Fibroblast of lung (primary cell): ENCODE results near the gene NEAT1. TPM values are rescaled to one million over a fixed set of nuclear protein-coding genes. Genes with fewer than 3 reads are reported as not detected.
"Not testable (repeated sequence)": the region's sequence is repeated elsewhere in the genome, so short reads cannot be mapped to it uniquely, and the experiment has no call there.

Experiments used
- DNase-seq, 2 donors: peaks; one replicate each; pipeline versions ENCODE4 v3.0.0 to v3.0.0-alpha.2; 2010; ENCODE audit warnings: low read depth in 2 of 2
- H2AFZ ChIP-seq: 2 replicates; pipeline ENCODE4 v1.5.1; 2012; ENCODE audit warnings: low read length, control low read depth, inconsistent platforms
- H3K27ac ChIP-seq: 2 replicates; pipeline ENCODE4 v1.5.1; 2011; ENCODE audit warnings: low read length, control low read depth; ENCODE audit not compliant: insufficient read depth
- H3K27me3 ChIP-seq: 2 replicates; pipeline ENCODE4 v1.5.1; 2011; ENCODE audit warnings: mild to moderate bottlenecking, low read length; ENCODE audit not compliant: control insufficient read depth, insufficient read depth
- H3K36me3 ChIP-seq: 2 replicates; pipeline ENCODE4 v1.5.1; 2011; ENCODE audit warnings: low read length; ENCODE audit not compliant: control insufficient read depth, insufficient read depth
- H3K4me1 ChIP-seq: 2 replicates; pipeline ENCODE4 v1.5.1; 2011; ENCODE audit warnings: low read length; ENCODE audit not compliant: control insufficient read depth, insufficient read depth; ENCODE audit errors: extremely low read depth
- H3K4me2 ChIP-seq: 2 replicates; pipeline ENCODE4 v1.5.1; 2011; ENCODE audit warnings: low read length, control low read depth; ENCODE audit not compliant: insufficient read depth; ENCODE audit errors: extremely low read depth
- H3K4me3 ChIP-seq, 4 experiments: fragments of 200-600 bp in 1 of 4; sonication (generic) in 1 of 4; replicated peaks in 1 of 4; 2 replicates each; pipeline ENCODE4 v1.5.1; 2011 to 2016; ENCODE audit warnings: low read length in 4 of 4, low read depth in 3 of 4, mild to moderate bottlenecking in 3 of 4, control low read depth in 2 of 4, inconsistent platforms in 1 of 4, mixed read lengths in 1 of 4; ENCODE audit not compliant: insufficient read depth in 1 of 4; ENCODE audit errors: control extremely low read depth in 1 of 4
- H3K79me2 ChIP-seq: 2 replicates; pipeline ENCODE4 v1.5.1; 2012; ENCODE audit warnings: mild to moderate bottlenecking, low read length, inconsistent platforms; ENCODE audit not compliant: control insufficient read depth, insufficient read depth
- H3K9ac ChIP-seq: 2 replicates; pipeline ENCODE4 v1.5.1; 2011; ENCODE audit warnings: mild to moderate bottlenecking, low read length, control low read depth; ENCODE audit not compliant: insufficient read depth
- H3K9me3 ChIP-seq: 2 replicates; pipeline ENCODE4 v1.5.1; 2012; ENCODE audit warnings: low read depth, low read length; ENCODE audit not compliant: control insufficient read depth, insufficient read depth
- H4K20me1 ChIP-seq: 2 replicates; pipeline ENCODE4 v1.5.1; 2011; ENCODE audit warnings: low read length; ENCODE audit not compliant: control insufficient read depth, insufficient read depth; ENCODE audit errors: extremely low read depth
- CTCF ChIP-seq, 2 donors: IDR thresholded peaks in 1 of 2; conservative IDR thresholded peaks in 1 of 2; 1 replicate in 1 of 2; 2 replicates in 1 of 2; pipeline ENCODE4 v1.5.1; 2011 to 2012; ENCODE audit warnings: low read length in 2 of 2, control low read depth in 1 of 2, inconsistent platforms in 1 of 2, low read depth in 1 of 2, mild to moderate bottlenecking in 1 of 2
- EZH2 ChIP-seq: IDR thresholded peaks from 2 replicates; pipeline ENCODE4 v1.5.1; 2012; ENCODE audit warnings: low read length, control low read depth, mild to moderate bottlenecking; ENCODE audit errors: missing control alignments
- polyA plus RNA-seq, 2 donors: library from polyadenylated mRNA; depleted of rRNA in 1 of 2; stranded (reverse) in 1 of 2; unstranded in 1 of 2; fragments of >200 nt; gene quantifications; 2 replicates each; pipeline ENCODE4 v1.2.1, GENCODE V29; 2011 to 2012; ENCODE audit warnings: missing spikeins in 1 of 2
- total RNA-seq: library from RNA; depleted of rRNA; stranded (reverse); fragments of >200 nt; gene quantifications from 2 replicates; pipeline ENCODE4 v1.2.1, GENCODE V29; 2014

NEAT1 gene
- total and polyA plus RNA-seq, 2 donors (not counting 1 experiment from before 2014, with no cell fraction given): 40.9 to 299 TPM

GRCh38 chr11:65410936-65411680, 11.5 kb upstream of the NEAT1 start:
- no peak for DNase-seq
- no peaks in the 10 kb centered on the region for H3K9me3 ChIP-seq
- H3K4me1 ChIP-seq: no peaks in the 10 kb centered on the region
- no peak overlapping the region for H3K9ac ChIP-seq
- no peaks in the 10 kb centered on the region for H3K27me3 ChIP-seq
- H2AFZ ChIP-seq: no peak overlapping the region
- no peak overlapping the region for H3K4me3 ChIP-seq
- no peak overlapping the region for H3K27ac ChIP-seq
- H3K79me2 ChIP-seq: peaks cover 1% of the 10 kb centered on the region
- H3K4me2 ChIP-seq: no peak overlapping the region
- peaks cover 11% of the 10 kb centered on the region for H3K36me3 ChIP-seq
- no peak for TF ChIP-seq EZH2
- no peak for TF ChIP-seq CTCF (conservative IDR thresholded peaks at IDR 0.05 in 1 of 2, IDR thresholded peaks at IDR 0.05 in 1 of 2; ENCODE audit: low read depth in 1 of 2, low read length in 2 of 2)
- no peaks in the 10 kb centered on the region for H4K20me1 ChIP-seq

- H3K9me3 ChIP-seq: no peaks in the 10 kb centered on the region
- no peaks in the 10 kb centered on the region for H3K27me3 ChIP-seq
- H3K4me3 ChIP-seq: no peak overlapping the region
- no peaks in the 10 kb centered on the region for H4K20me1 ChIP-seq
- peaks cover 3% of the 10 kb centered on the region for H3K4me1 ChIP-seq
- H3K79me2 ChIP-seq: peaks cover 4% of the 10 kb centered on the region
- H2AFZ ChIP-seq: no peak overlapping the region
- peaks cover 11% of the 10 kb centered on the region for H3K36me3 ChIP-seq
- no peak overlapping the region for H3K9ac ChIP-seq
- no peak for DNase-seq
- no peak for TF ChIP-seq CTCF (conservative IDR thresholded peaks at IDR 0.05 in 1 of 2, IDR thresholded peaks at IDR 0.05 in 1 of 2; ENCODE audit: low read depth in 1 of 2, low read length in 2 of 2)
- no peak for TF ChIP-seq EZH2
- no peak overlapping the region for H3K4me2 ChIP-seq
- H3K27ac ChIP-seq: no peak overlapping the region
Observed at GRCh38 chr11:65411681-65412070, 10.9 kb upstream of the NEAT1 start.

- Histone ChIP-seq H4K20me1 (no peaks in the 10 kb centered on the region), H3K4me2 (no peak overlapping the region), H2AFZ (no peak overlapping the region), H3K9me3 (no peaks in the 10 kb centered on the region), H3K9ac (no peak overlapping the region), H3K4me3 (no peak overlapping the region), H3K27ac (no peak overlapping the region), H3K36me3 (peaks cover 11% of the 10 kb centered on the region), H3K27me3 (no peaks in the 10 kb centered on the region), H3K79me2 (peaks cover 12% of the 10 kb centered on the region), H3K4me1 (peaks cover 11% of the 10 kb centered on the region)
- TF ChIP-seq EZH2 (no peak), CTCF (conservative IDR thresholded peaks at IDR 0.05 in 1 of 2, IDR thresholded peaks at IDR 0.05 in 1 of 2; ENCODE audit: low read depth in 1 of 2, low read length in 2 of 2) (no peak)
- DNase-seq: no peak
Observed at GRCh38 chr11:65412271-65413076, 10.1 kb upstream of the NEAT1 start.

- not testable (repeated sequence) for H2AFZ ChIP-seq, H3K9me3 ChIP-seq, H3K9ac ChIP-seq, H3K27me3 ChIP-seq, H4K20me1 ChIP-seq, DNase-seq, H3K27ac ChIP-seq, H3K4me3 ChIP-seq, H3K4me2 ChIP-seq
- Histone ChIP-seq H3K36me3 (peaks cover 11% of the 10 kb centered on the region), H3K79me2 (peaks cover 19% of the 10 kb centered on the region), H3K4me1 (peaks cover 16% of the 10 kb centered on the region)
Observed at GRCh38 chr11:65413077-65413664, 9.4 kb upstream of the NEAT1 start.
